ENCODE results near the gene STEAP1B. TPM values are rescaled to one million over a fixed set of nuclear protein-coding genes. Genes with fewer than 3 reads are reported as not detected.
"Not testable (repeated sequence)": the region's sequence is repeated elsewhere in the genome, so short reads cannot be mapped to it uniquely, and the experiment has no call there.

Gene STEAP1B
- total and polyA plus RNA-seq, 4 donors = 0.36 to 5.1 (median 2.8) TPM; not detected in 1

GRCh38 chr7:22435105-22435504, 64.9 kb downstream of the STEAP1B start:
- DNase-seq (no peak), ATAC-seq (ENCODE audit: low FRiP score) (no peak)
- H3K4me3 ChIP-seq (ENCODE audit: low read length in 2 of 2) = no peak overlapping the region
- no peaks in the 10 kb centered on the region for H3K36me3 ChIP-seq (ENCODE audit: control insufficient read depth in 1 of 2, insufficient read depth in 2 of 2, low read length in 1 of 2)
- H3K27me3 ChIP-seq (ENCODE audit: control insufficient read depth in 1 of 2, insufficient read depth in 2 of 2, low read length in 1 of 2) = no peaks in the 10 kb centered on the region
- no peak overlapping the region for H3K27ac ChIP-seq (ENCODE audit: low read depth in 1 of 2, low read length in 2 of 2)
- H3K9me3 ChIP-seq (ENCODE audit: control insufficient read depth, low read length) = no peaks in the 10 kb centered on the region
- WGBS, 2 donors = 77 to 82% methylated on average over 4 of the region's 4 CpGs
- H3K4me1 ChIP-seq (ENCODE audit: control insufficient read depth in 1 of 2, insufficient read depth in 2 of 2, low read length in 2 of 2) = no peaks in the 10 kb centered on the region
- intact Hi-C loops (cut with DNase I) = no loop called here

GRCh38 chr7:22433710-22434460, 66.1 kb downstream of the STEAP1B start:
- no peak overlapping the region for H3K4me3 ChIP-seq (ENCODE audit: low read length in 2 of 2)
- ATAC-seq (ENCODE audit: low FRiP score) (no peak), DNase-seq (no peak)
- no peaks in the 10 kb centered on the region for H3K27me3 ChIP-seq (ENCODE audit: control insufficient read depth in 1 of 2, insufficient read depth in 2 of 2, low read length in 1 of 2)
- H3K36me3 ChIP-seq (ENCODE audit: control insufficient read depth in 1 of 2, insufficient read depth in 2 of 2, low read length in 1 of 2) = no peaks in the 10 kb centered on the region
- H3K4me1 ChIP-seq (ENCODE audit: control insufficient read depth in 1 of 2, insufficient read depth in 2 of 2, low read length in 2 of 2) = no peaks in the 10 kb centered on the region
- WGBS, 2 donors = 83 to 88% methylated on average over 11 of the region's 11 CpGs
- no peaks in the 10 kb centered on the region for H3K9me3 ChIP-seq (ENCODE audit: control insufficient read depth, low read length)
- H3K27ac ChIP-seq (ENCODE audit: low read depth in 1 of 2, low read length in 2 of 2) = no peak overlapping the region
- intact Hi-C loops (cut with DNase I) = no loop called here

- H3K9me3 ChIP-seq (ENCODE audit: control insufficient read depth, low read length); intact Hi-C loops (cut with DNase I); H3K27ac ChIP-seq (ENCODE audit: low read depth in 1 of 2, low read length in 2 of 2); H3K4me3 ChIP-seq (ENCODE audit: low read length in 2 of 2); ATAC-seq (ENCODE audit: low FRiP score); H3K27me3 ChIP-seq (ENCODE audit: control insufficient read depth in 1 of 2, insufficient read depth in 2 of 2, low read length in 1 of 2); H3K36me3 ChIP-seq (ENCODE audit: control insufficient read depth in 1 of 2, insufficient read depth in 2 of 2, low read length in 1 of 2); DNase-seq; H3K4me1 ChIP-seq (ENCODE audit: control insufficient read depth in 1 of 2, insufficient read depth in 2 of 2, low read length in 2 of 2): not testable (repeated sequence)
- WGBS, 2 donors = 87 to 97% methylated on average over 2 of the region's 2 CpGs
Measured at GRCh38 chr7:22433165-22433700, 66.8 kb downstream of the STEAP1B start.

- Histone ChIP-seq H3K27ac (ENCODE audit: low read depth in 1 of 2, low read length in 2 of 2) (no peak overlapping the region), H3K4me3 (ENCODE audit: low read length in 2 of 2) (no peak overlapping the region), H3K36me3 (ENCODE audit: control insufficient read depth in 1 of 2, insufficient read depth in 2 of 2, low read length in 1 of 2) (no peaks in the 10 kb centered on the region), H3K4me1 (ENCODE audit: control insufficient read depth in 1 of 2, insufficient read depth in 2 of 2, low read length in 2 of 2) (no peaks in the 10 kb centered on the region), H3K27me3 (ENCODE audit: control insufficient read depth in 1 of 2, insufficient read depth in 2 of 2, low read length in 1 of 2) (no peaks in the 10 kb centered on the region), H3K9me3 (ENCODE audit: control insufficient read depth, low read length) (no peaks in the 10 kb centered on the region)
- 96 to 99% methylated on average over 3 of the region's 3 CpGs for WGBS, 2 donors
- DNase-seq = no peak
- ATAC-seq (ENCODE audit: low FRiP score) = no peak
- intact Hi-C loops (cut with DNase I) = no loop called here
Measured at GRCh38 chr7:22432203-22432718, 67.7 kb downstream of the STEAP1B start.

- WGBS, 2 donors = 57 to 60% methylated on average over 5 of the region's 5 CpGs
- Histone ChIP-seq H3K9me3 (ENCODE audit: control insufficient read depth, low read length) (no peaks in the 10 kb centered on the region), H3K27ac (ENCODE audit: low read depth in 1 of 2, low read length in 2 of 2) (no peak overlapping the region), H3K36me3 (ENCODE audit: control insufficient read depth in 1 of 2, insufficient read depth in 2 of 2, low read length in 1 of 2) (no peaks in the 10 kb centered on the region), H3K4me1 (ENCODE audit: control insufficient read depth in 1 of 2, insufficient read depth in 2 of 2, low read length in 2 of 2) (peaks cover 0 to 1% of the 10 kb centered on the region in 2 donors), H3K4me3 (ENCODE audit: low read length in 2 of 2) (no peak overlapping the region), H3K27me3 (ENCODE audit: control insufficient read depth in 1 of 2, insufficient read depth in 2 of 2, low read length in 1 of 2) (no peaks in the 10 kb centered on the region)
- DNase-seq (no peak), ATAC-seq (ENCODE audit: low FRiP score) (no peak)
- intact Hi-C loops (cut with DNase I) = no loop called here
Measured at GRCh38 chr7:22430457-22430856, 69.5 kb downstream of the STEAP1B start.

- ATAC-seq (ENCODE audit: low FRiP score) (no peak), DNase-seq (no peak)
Measured at GRCh38 chr7:22429386-22429785, 70.6 kb downstream of the STEAP1B start.

GRCh38 chr7:22427855-22428254, 72.1 kb downstream of the STEAP1B start:
- H3K27me3 ChIP-seq (ENCODE audit: control insufficient read depth in 1 of 2, insufficient read depth in 2 of 2, low read length in 1 of 2) = no peaks in the 10 kb centered on the region
- no peak overlapping the region for H3K4me3 ChIP-seq (ENCODE audit: low read length in 2 of 2)
- peaks cover 0 to 3% of the 10 kb centered on the region in 2 donors for H3K4me1 ChIP-seq (ENCODE audit: control insufficient read depth in 1 of 2, insufficient read depth in 2 of 2, low read length in 2 of 2)
- H3K27ac ChIP-seq (ENCODE audit: low read depth in 1 of 2, low read length in 2 of 2) = no peak overlapping the region
- no peaks in the 10 kb centered on the region for H3K36me3 ChIP-seq (ENCODE audit: control insufficient read depth in 1 of 2, insufficient read depth in 2 of 2, low read length in 1 of 2)
- no peaks in the 10 kb centered on the region for H3K9me3 ChIP-seq (ENCODE audit: control insufficient read depth, low read length)
- DNase-seq = no peak
- intact Hi-C loops (cut with DNase I) = no loop called here
- 95 to 100% methylated on average over 2 of the region's 2 CpGs for WGBS, 2 donors
- no peak for ATAC-seq (ENCODE audit: low FRiP score)

More at GRCh38 chr7:22429386-22429785, 70.6 kb downstream of the STEAP1B start:
- WGBS, 2 donors = 87 to 88% methylated on average over 2 of the region's 2 CpGs
- Histone ChIP-seq H3K27me3 (ENCODE audit: control insufficient read depth in 1 of 2, insufficient read depth in 2 of 2, low read length in 1 of 2) (no peaks in the 10 kb centered on the region), H3K27ac (ENCODE audit: low read depth in 1 of 2, low read length in 2 of 2) (no peak overlapping the region), H3K36me3 (ENCODE audit: control insufficient read depth in 1 of 2, insufficient read depth in 2 of 2, low read length in 1 of 2) (no peaks in the 10 kb centered on the region), H3K4me3 (ENCODE audit: low read length in 2 of 2) (no peak overlapping the region), H3K9me3 (ENCODE audit: control insufficient read depth, low read length) (no peaks in the 10 kb centered on the region), H3K4me1 (ENCODE audit: control insufficient read depth in 1 of 2, insufficient read depth in 2 of 2, low read length in 2 of 2) (peaks cover 0 to 3% of the 10 kb centered on the region in 2 donors)
- intact Hi-C loops (cut with DNase I) = no loop called here

- H3K4me1 ChIP-seq (ENCODE audit: control insufficient read depth in 1 of 2, insufficient read depth in 2 of 2, low read length in 2 of 2) = peaks cover 0 to 3% of the 10 kb centered on the region in 2 donors
Measured at GRCh38 chr7:22427104-22427503, 72.9 kb downstream of the STEAP1B start.

More at GRCh38 chr7:22427104-22427503, 72.9 kb downstream of the STEAP1B start:
- H3K36me3 ChIP-seq (ENCODE audit: control insufficient read depth in 1 of 2, insufficient read depth in 2 of 2, low read length in 1 of 2) = no peaks in the 10 kb centered on the region
- no peaks in the 10 kb centered on the region for H3K27me3 ChIP-seq (ENCODE audit: control insufficient read depth in 1 of 2, insufficient read depth in 2 of 2, low read length in 1 of 2)
- DNase-seq = no peak
- H3K27ac ChIP-seq (ENCODE audit: low read depth in 1 of 2, low read length in 2 of 2) = no peak overlapping the region
- no peaks in the 10 kb centered on the region for H3K9me3 ChIP-seq (ENCODE audit: control insufficient read depth, low read length)
- 95% methylated on average over 3 of the region's 3 CpGs for WGBS, 2 donors
- no peak for ATAC-seq (ENCODE audit: low FRiP score)
- H3K4me3 ChIP-seq (ENCODE audit: low read length in 2 of 2) = no peak overlapping the region
- intact Hi-C loops (cut with DNase I) = no loop called here
